Nephron progenitor cell (in vitro differentiated cells): ENCODE results near the gene TBPL1.
A peak's percentile ranks its signal among the peaks of the same experiment; 100 is the strongest.

Experiments used
- DNase-seq: peaks from one replicate; pipeline ENCODE4 v3.0.0; 2021
- H3K27ac Mint-ChIP-seq: 2 replicates; pipeline ENCODE4 v1.8.0; 2021; ENCODE audit warnings: mild to moderate bottlenecking, moderate library complexity, mixed read lengths
- H3K27me3 Mint-ChIP-seq: 2 replicates; pipeline ENCODE4 v1.8.0; 2021; ENCODE audit warnings: mild to moderate bottlenecking, low read depth, mixed read lengths; ENCODE audit not compliant: poor library complexity
- H3K36me3 Mint-ChIP-seq: 2 replicates; pipeline ENCODE4 v1.8.0; 2021; ENCODE audit warnings: low read depth, mixed read lengths
- H3K4me1 Mint-ChIP-seq: 2 replicates; pipeline ENCODE4 v1.8.0; 2021; ENCODE audit warnings: mixed read lengths
- H3K4me3 Mint-ChIP-seq: 2 replicates; pipeline ENCODE4 v1.8.0; 2021; ENCODE audit warnings: mild to moderate bottlenecking, moderate library complexity, mixed read lengths
- H3K9me3 Mint-ChIP-seq: 2 replicates; pipeline ENCODE4 v1.8.0; 2021; ENCODE audit warnings: mild to moderate bottlenecking, moderate library complexity, mixed read lengths
- TF ChIP-seq, protein P1 (sequence below): fragments of 200-600 bp; sonication (generic); IDR thresholded peaks from 2 replicates; pipeline ENCODE4 v1.5.0; 2021; ENCODE audit warnings: antibody characterized with exemption

Gene TBPL1

DNA sequence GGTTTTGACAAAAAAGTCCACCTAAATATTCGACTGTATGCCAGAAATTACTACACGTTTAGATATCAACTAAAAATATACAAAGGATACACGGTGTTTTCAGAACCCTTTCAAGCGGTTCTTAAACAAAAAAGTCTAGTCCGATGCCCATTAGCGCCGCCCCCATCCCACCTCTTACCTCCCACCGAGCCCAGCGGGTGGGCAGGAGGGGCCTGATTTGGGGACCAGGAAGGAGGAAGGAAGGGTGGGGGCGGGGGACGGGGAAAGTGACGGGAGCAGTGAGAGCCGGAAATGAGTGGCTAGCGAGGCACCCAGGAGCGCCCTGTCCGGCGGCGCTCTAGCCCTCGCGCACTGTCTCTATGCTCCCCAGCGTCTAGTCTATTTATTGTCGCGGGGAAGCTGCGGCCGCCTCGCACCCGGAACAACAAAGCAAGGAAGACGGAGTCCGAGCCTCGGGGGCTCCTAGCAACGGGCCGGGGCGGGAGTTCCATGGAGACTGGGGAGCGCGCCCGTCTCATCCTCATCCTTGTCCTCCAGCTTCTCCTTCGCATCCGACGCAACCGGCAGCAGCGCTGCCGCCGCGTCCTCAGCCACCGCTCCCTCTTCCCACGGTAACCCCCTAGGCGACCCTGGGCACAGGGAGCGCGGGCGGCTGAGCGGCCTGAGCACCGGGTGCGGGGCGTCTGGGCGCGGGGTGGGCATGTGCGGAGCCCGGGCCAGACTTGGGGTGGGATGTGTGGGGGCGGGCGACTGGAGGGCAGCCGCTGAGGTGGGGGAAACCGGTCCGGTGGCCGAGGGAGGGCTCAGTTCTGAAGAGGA is at the start of gene TBPL1:
Gene TBPL1 (plus strand): TSS at position 410 of the 819 bp plus-strand sequence. CDS start 26,902 bp downstream, outside the sequence.
- Mint-ChIP-seq H3K4me1 (peaks cover 33% of the 10 kb centered on the region), H3K27me3 (peaks cover 29% of the 10 kb centered on the region), H3K27ac (peak within 1 kb of the TSS; percentile 84), H3K36me3 (no peaks in the 10 kb centered on the region), H3K9me3 (no peaks in the 10 kb centered on the region), H3K4me3 (peak within 1 kb of the TSS; percentile 92)
- TF ChIP-seq, protein P1, sequence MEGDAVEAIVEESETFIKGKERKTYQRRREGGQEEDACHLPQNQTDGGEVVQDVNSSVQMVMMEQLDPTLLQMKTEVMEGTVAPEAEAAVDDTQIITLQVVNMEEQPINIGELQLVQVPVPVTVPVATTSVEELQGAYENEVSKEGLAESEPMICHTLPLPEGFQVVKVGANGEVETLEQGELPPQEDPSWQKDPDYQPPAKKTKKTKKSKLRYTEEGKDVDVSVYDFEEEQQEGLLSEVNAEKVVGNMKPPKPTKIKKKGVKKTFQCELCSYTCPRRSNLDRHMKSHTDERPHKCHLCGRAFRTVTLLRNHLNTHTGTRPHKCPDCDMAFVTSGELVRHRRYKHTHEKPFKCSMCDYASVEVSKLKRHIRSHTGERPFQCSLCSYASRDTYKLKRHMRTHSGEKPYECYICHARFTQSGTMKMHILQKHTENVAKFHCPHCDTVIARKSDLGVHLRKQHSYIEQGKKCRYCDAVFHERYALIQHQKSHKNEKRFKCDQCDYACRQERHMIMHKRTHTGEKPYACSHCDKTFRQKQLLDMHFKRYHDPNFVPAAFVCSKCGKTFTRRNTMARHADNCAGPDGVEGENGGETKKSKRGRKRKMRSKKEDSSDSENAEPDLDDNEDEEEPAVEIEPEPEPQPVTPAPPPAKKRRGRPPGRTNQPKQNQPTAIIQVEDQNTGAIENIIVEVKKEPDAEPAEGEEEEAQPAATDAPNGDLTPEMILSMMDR = no peak
- peak; percentile 95 for DNase-seq

DNA sequence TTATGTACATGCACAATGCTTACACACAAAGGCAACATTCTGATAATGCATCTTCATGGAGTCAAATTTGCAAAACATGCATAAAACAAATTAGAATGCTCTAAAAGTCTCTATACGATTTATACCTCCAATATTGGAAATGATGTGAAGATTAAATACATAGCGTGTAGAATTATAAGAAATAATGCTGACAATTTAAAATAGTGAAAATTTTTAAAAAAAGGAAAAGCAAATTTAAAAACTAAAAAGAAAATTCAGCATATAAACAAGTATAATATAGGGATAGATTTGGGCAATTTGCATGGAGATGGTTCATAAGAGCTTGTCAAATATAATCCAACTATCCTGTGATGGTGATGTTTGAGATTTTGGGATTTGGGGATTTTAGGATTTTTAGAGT is 49.2 kb upstream of the TBPL1 start:
- no peak for DNase-seq
- Mint-ChIP-seq H3K27me3 (peaks cover 20% of the 10 kb centered on the region), H3K36me3 (no peaks in the 10 kb centered on the region), H3K4me3 (no peak overlapping the region), H3K4me1 (peaks cover 8% of the 10 kb centered on the region), H3K27ac (no peak overlapping the region), H3K9me3 (no peaks in the 10 kb centered on the region)
- TF ChIP-seq, protein P1 = no peak

DNA sequence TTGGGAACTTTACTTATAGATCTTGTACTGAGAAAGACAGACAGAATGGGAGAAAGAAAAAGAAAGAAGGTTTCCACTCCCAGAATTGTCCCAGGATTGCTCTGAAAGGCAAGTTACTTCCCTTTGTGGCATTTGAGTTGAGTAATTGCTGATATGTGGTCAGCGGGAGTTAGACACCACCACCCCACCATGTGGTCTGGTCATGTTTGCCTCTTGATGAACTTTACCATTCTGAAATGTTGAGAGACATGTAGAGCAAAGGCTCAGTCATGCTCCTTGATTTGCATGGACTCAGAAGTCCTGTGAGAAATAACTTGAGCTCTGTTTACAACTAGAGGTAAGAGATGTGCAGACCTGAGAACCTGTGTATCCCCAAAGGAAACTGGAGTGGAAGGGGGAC is 47.0 kb upstream of the TBPL1 start:
- peaks cover 21% of the 10 kb centered on the region for H3K27me3 Mint-ChIP-seq

DNA sequence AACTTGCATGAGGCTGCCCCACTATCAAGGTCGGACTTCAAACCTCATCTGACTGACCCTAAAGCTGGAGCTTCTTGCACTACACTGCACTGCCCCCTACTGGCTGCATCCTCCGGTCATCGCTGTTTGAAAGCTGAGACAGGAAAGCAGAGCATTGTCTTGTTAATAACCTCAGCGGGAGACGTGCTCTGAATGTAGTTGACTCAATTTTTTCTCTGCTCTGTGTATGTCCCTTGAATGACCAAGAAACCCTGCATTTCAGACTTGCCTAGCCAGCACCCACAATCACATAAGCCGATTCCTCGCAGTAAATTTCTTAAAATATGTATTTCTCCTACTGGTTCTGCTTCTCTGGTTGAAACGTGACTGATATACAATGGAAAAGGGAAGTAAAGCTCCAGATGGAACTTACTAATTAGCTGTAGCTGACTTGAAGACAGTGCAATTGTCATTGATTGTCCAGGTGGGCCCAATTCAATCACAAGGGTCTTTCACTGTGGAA is 36.3 kb upstream of the TBPL1 start:
- Mint-ChIP-seq H3K9me3 (peaks cover 12% of the 10 kb centered on the region), H3K36me3 (peaks cover 11% of the 10 kb centered on the region), H3K4me3 (peak overlapping the region; percentile 4), H3K27me3 (peaks cover 7% of the 10 kb centered on the region), H3K27ac (no peak overlapping the region), H3K4me1 (peaks cover 6% of the 10 kb centered on the region)
- peak; percentile 98 for DNase-seq
- TF ChIP-seq, protein P1 = peak; percentile 92

More for the DNA sequence above, 47.0 kb upstream of the TBPL1 start:
- H3K27ac Mint-ChIP-seq = no peak overlapping the region
- TF ChIP-seq, protein P1 = no peak
- H3K4me1 Mint-ChIP-seq = peaks cover 8% of the 10 kb centered on the region
- no peaks in the 10 kb centered on the region for H3K36me3 Mint-ChIP-seq
- no peak overlapping the region for H3K4me3 Mint-ChIP-seq
- H3K9me3 Mint-ChIP-seq = peaks cover 11% of the 10 kb centered on the region
- no peak for DNase-seq

DNA sequence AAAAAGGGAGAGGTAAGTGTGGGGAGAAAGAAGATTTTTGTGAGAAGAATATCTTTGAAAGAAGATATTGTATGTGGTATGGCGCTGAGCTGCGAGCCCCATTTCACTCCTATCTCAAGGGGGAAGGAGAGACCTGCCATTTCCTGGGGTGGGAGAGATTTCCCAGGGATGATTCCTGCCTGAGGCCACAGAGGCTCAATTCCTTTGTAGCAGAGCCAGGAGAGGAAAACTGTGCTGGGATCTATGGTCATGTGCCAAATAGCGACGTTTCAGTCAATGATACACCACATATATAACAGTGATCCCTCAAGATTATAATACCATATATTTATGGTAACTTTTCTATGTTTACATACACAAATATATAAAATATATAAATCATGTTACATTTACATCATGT is 35.2 kb upstream of the TBPL1 start:
- H3K4me3 Mint-ChIP-seq = no peak overlapping the region
- H3K4me1 Mint-ChIP-seq = peaks cover 6% of the 10 kb centered on the region
- H3K36me3 Mint-ChIP-seq = peaks cover 10% of the 10 kb centered on the region
- H3K27me3 Mint-ChIP-seq = peaks cover 6% of the 10 kb centered on the region
- H3K27ac Mint-ChIP-seq = no peak overlapping the region
- TF ChIP-seq, protein P1 = no peak
- no peak for DNase-seq
- H3K9me3 Mint-ChIP-seq = peaks cover 11% of the 10 kb centered on the region
